ENCODE results near the gene DCLK1. TPM values are rescaled to one million over a fixed set of nuclear protein-coding genes. Genes with fewer than 3 reads are reported as not detected.

DCLK1 gene
- total RNA-seq, 4 donors from 2014 or later = 3.8 to 10.0 (median 8.2) TPM

DNA sequence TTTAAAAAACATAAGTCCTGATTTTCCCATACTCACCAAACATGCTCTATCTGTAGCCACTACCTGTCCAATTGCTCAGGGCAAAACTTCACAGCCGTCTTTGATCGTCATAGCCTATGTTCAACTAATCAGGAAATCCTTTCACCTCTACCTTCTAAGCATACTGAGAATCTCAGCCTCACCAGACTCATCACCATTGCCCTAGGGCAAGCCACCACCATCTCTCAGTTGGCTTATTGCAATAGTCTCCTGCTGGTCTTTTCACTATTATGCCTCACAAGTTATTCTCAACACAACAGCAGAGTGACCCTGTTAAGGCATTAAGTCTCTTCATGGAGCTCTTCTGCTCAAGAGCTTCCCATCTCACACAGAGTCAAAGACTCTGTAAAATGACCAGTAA, 394.3 kb downstream of the DCLK1 start:
- TF ChIP-seq, protein P1, sequence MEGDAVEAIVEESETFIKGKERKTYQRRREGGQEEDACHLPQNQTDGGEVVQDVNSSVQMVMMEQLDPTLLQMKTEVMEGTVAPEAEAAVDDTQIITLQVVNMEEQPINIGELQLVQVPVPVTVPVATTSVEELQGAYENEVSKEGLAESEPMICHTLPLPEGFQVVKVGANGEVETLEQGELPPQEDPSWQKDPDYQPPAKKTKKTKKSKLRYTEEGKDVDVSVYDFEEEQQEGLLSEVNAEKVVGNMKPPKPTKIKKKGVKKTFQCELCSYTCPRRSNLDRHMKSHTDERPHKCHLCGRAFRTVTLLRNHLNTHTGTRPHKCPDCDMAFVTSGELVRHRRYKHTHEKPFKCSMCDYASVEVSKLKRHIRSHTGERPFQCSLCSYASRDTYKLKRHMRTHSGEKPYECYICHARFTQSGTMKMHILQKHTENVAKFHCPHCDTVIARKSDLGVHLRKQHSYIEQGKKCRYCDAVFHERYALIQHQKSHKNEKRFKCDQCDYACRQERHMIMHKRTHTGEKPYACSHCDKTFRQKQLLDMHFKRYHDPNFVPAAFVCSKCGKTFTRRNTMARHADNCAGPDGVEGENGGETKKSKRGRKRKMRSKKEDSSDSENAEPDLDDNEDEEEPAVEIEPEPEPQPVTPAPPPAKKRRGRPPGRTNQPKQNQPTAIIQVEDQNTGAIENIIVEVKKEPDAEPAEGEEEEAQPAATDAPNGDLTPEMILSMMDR (IDR thresholded peaks at IDR 0.05 in 4 of 5, conservative IDR thresholded peaks at IDR 0.05 in 1 of 5) = no peak
- no peak for TF ChIP-seq POLR2A (IDR thresholded peaks at IDR 0.05)
- intact Hi-C loops (cut with DNase I; ENCODE audit: low total_unique reads) = no loop called here
- no peak for ATAC-seq

DNA sequence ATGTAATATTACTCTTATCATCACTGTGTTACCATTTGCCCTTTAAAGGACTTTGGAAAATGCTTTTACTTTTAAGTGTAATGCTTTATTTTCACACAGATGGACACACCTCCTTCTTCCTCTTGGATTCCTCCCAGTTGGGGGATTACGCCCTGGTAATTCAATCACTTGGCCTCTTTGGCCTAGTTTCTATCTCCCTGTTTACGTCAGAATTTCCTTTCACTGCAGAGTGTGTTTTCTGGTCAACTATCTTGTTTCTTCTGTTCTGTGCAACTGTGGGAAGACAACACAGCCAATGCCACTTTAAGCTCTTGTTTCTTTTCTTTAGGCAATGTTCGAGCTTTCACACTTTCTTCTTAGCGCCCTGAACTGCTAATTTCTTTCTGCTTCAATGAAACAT, 397.4 kb downstream of the DCLK1 start:
- intact Hi-C loops (cut with DNase I; ENCODE audit: low total_unique reads) = no loop called here
- TF ChIP-seq POLR2A (IDR thresholded peaks at IDR 0.05) = no peak
- TF ChIP-seq, protein P1 (IDR thresholded peaks at IDR 0.05 in 4 of 5, conservative IDR thresholded peaks at IDR 0.05 in 1 of 5) = no peak
- Histone ChIP-seq H3K9me3 (no peaks in the 10 kb centered on the region), H3K4me3 (no peak overlapping the region), H3K36me3 (no peaks in the 10 kb centered on the region), H3K27me3 (no peaks in the 10 kb centered on the region), H3K4me1 (peaks cover 8 to 9% of the 10 kb centered on the region in 2 donors), H3K27ac (peak overlapping the region; percentile 10 to 56 (median 44))
- no peak for DNase-seq
- in situ Hi-C loops (cut with MboI; ENCODE audit: low sequenced_read_pairs in 4 of 4) = no loop called here
- ATAC-seq = peak in 1 of 2 donors; percentile 67

More for the DNA sequence above, 394.3 kb downstream of the DCLK1 start:
- H3K4me1 ChIP-seq = peaks cover 8 to 9% of the 10 kb centered on the region in 2 donors
- in situ Hi-C loops (cut with MboI; ENCODE audit: low sequenced_read_pairs in 4 of 4) = no loop called here
- DNase-seq = no peak
- H3K9me3 ChIP-seq = no peaks in the 10 kb centered on the region
- H3K27ac ChIP-seq = no peak overlapping the region
- no peaks in the 10 kb centered on the region for H3K27me3 ChIP-seq
- no peaks in the 10 kb centered on the region for H3K36me3 ChIP-seq
- no peak overlapping the region for H3K4me3 ChIP-seq

DNA sequence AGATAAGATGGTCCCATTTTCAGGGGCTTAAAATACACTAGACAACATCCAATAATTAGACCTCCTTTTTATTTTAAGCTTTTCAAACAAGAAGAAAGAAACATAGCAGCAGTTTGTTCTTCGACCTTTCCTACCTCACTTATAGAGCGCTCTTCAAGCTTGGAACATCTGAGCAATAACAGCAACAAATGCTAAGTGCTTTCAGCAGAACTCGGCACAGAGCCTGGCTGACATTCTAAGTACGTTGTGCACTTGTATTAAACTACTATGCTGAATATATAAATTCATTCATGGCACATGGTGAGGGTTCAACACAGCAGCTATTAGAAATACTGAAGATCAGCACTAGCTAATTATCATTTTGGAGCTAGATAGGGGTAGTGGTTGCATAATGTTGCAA, 398.6 kb downstream of the DCLK1 start:
- Histone ChIP-seq H3K4me1 (peaks cover 8 to 9% of the 10 kb centered on the region in 2 donors), H3K27me3 (no peaks in the 10 kb centered on the region), H3K27ac (no peak overlapping the region), H3K9me3 (no peaks in the 10 kb centered on the region), H3K36me3 (no peaks in the 10 kb centered on the region), H3K4me3 (no peak overlapping the region)
- intact Hi-C loops (cut with DNase I; ENCODE audit: low total_unique reads) = no loop called here
- DNase-seq (no peak), ATAC-seq (no peak)
- TF ChIP-seq, protein P1 (IDR thresholded peaks at IDR 0.05 in 4 of 5, conservative IDR thresholded peaks at IDR 0.05 in 1 of 5) = no peak
- TF ChIP-seq POLR2A (IDR thresholded peaks at IDR 0.05) = no peak
- in situ Hi-C loops (cut with MboI; ENCODE audit: low sequenced_read_pairs in 4 of 4) = no loop called here

DNA sequence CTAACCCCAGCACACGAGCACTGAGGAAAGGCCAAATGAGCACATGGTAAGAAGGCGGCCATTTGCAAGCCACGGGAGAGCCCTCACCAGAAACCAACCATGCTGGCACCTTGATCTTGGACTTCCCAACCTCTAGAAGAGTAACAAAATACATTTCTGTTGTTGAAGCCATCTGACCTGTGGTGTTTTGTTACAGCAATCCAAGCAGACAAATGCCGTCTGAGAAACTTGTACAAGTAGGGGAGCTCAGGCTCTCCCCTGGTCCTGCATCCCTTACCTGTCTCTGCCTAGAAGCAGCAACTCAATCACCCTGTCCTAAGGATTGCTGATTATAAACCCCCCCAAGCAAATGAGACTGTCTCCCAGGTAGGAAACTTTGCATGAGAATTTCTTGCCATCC, 399.7 kb downstream of the DCLK1 start:
- H3K27me3 ChIP-seq = no peaks in the 10 kb centered on the region
- H3K9me3 ChIP-seq = no peaks in the 10 kb centered on the region
- TF ChIP-seq, protein P1 (IDR thresholded peaks at IDR 0.05 in 4 of 5, conservative IDR thresholded peaks at IDR 0.05 in 1 of 5) = no peak
- TF ChIP-seq POLR2A (IDR thresholded peaks at IDR 0.05) = no peak
- H3K36me3 ChIP-seq = no peaks in the 10 kb centered on the region
- H3K27ac ChIP-seq = no peak overlapping the region
- no peak overlapping the region for H3K4me3 ChIP-seq
- intact Hi-C loops (cut with DNase I; ENCODE audit: low total_unique reads) = no loop called here
- H3K4me1 ChIP-seq = peaks cover 8 to 9% of the 10 kb centered on the region in 2 donors
- DNase-seq = no peak
- in situ Hi-C loops (cut with MboI; ENCODE audit: low sequenced_read_pairs in 4 of 4) = no loop called here
- ATAC-seq = no peak

Data from gastrocnemius medialis (tissue), 4 donors.